H9 (cell line): ENCODE measurements around the gene GP1BA. TPM values are rescaled to one million over a fixed set of nuclear protein-coding genes. Genes with fewer than 3 reads are reported as not detected.

ENCODE experiments used
- DNase-seq: peaks from one replicate; pipeline ENCODE4 v3.0.0-alpha.2; 2017
- H2AFZ ChIP-seq: one replicate; pipeline ENCODE4 v1.6.1; 2013; ENCODE audit warnings: mild to moderate bottlenecking, low read length, control low read depth, moderate library complexity
- H2AK5ac ChIP-seq: 2 replicates; pipeline ENCODE4 v1.6.1; 2013; ENCODE audit warnings: low read length, control low read depth, mixed read lengths; ENCODE audit not compliant: insufficient read length
- H2BK120ac ChIP-seq: one replicate; pipeline ENCODE4 v1.6.1; 2013; ENCODE audit warnings: low read depth, mild to moderate bottlenecking, low read length, control low read depth, inconsistent platforms; ENCODE audit not compliant: poor library complexity, severe bottlenecking
- H2BK12ac ChIP-seq: 2 replicates; pipeline ENCODE4 v1.6.1; 2013; ENCODE audit warnings: low read length, control low read depth, mixed read lengths, low read depth; ENCODE audit not compliant: insufficient read length
- H2BK15ac ChIP-seq: 2 replicates; pipeline ENCODE4 v1.6.1; 2013; ENCODE audit warnings: low read depth, low read length, control low read depth
- H2BK20ac ChIP-seq: one replicate; pipeline ENCODE4 v1.6.1; 2013; ENCODE audit warnings: low read depth, mild to moderate bottlenecking, low read length, control low read depth, inconsistent platforms; ENCODE audit not compliant: poor library complexity, severe bottlenecking
- H2BK5ac ChIP-seq: 2 replicates; pipeline ENCODE4 v1.6.1; 2013; ENCODE audit warnings: low read length, control low read depth, mixed read lengths; ENCODE audit not compliant: insufficient read length
- H3K14ac ChIP-seq: 2 replicates; pipeline ENCODE4 v1.6.1; 2013; ENCODE audit warnings: low read length, control low read depth; ENCODE audit not compliant: insufficient read depth
- H3K18ac ChIP-seq: 2 replicates; pipeline ENCODE4 v1.6.1; 2013; ENCODE audit warnings: low read depth, mild to moderate bottlenecking, mixed read lengths, low read length, control low read depth; ENCODE audit not compliant: insufficient read length
- H3K23ac ChIP-seq: 2 replicates; pipeline ENCODE4 v1.6.1; 2013; ENCODE audit warnings: low read length, control low read depth, mixed read lengths, low read depth; ENCODE audit not compliant: insufficient read length
- H3K23me2 ChIP-seq: 2 replicates; pipeline ENCODE4 v1.6.1; 2013; ENCODE audit warnings: low read depth, mild to moderate bottlenecking, mixed read lengths, low read length, control low read depth; ENCODE audit not compliant: insufficient read length, poor library complexity, severe bottlenecking
- H3K27ac ChIP-seq: 2 replicates; pipeline ENCODE4 v1.5.1; 2013; ENCODE audit warnings: low read length, control low read depth, mixed read lengths, low read depth; ENCODE audit not compliant: insufficient read length
- H3K27me3 ChIP-seq: 2 replicates; pipeline ENCODE4 v1.6.1; 2013; ENCODE audit warnings: low read length, control low read depth, inconsistent platforms; ENCODE audit not compliant: insufficient read depth
- H3K4ac ChIP-seq: 2 replicates; pipeline ENCODE4 v1.6.1; 2013; ENCODE audit warnings: low read depth, mild to moderate bottlenecking, control low read depth, inconsistent platforms, low read length, moderate library complexity
- H3K4me1 ChIP-seq: 2 replicates; pipeline ENCODE4 v1.6.1; 2013; ENCODE audit warnings: low read length, control low read depth, inconsistent platforms; ENCODE audit not compliant: insufficient read depth
- H3K4me2 ChIP-seq: 2 replicates; pipeline ENCODE4 v1.6.1; 2013; ENCODE audit warnings: low read length, control low read depth, mixed read lengths; ENCODE audit not compliant: insufficient read length, insufficient read depth
- H3K56ac ChIP-seq: 2 replicates; pipeline ENCODE4 v1.6.1; 2013; ENCODE audit warnings: low read depth, mild to moderate bottlenecking, mixed read lengths, low read length, control low read depth; ENCODE audit not compliant: insufficient read length
- H3K79me1 ChIP-seq: 2 replicates; pipeline ENCODE4 v1.6.1; 2013; ENCODE audit warnings: low read depth, mild to moderate bottlenecking, moderate library complexity, low read length, control low read depth, inconsistent platforms; ENCODE audit not compliant: insufficient read depth, poor library complexity, severe bottlenecking
- H3K79me2 ChIP-seq: 2 replicates; pipeline ENCODE4 v1.6.1; 2013; ENCODE audit warnings: low read length, control low read depth, inconsistent platforms; ENCODE audit not compliant: insufficient read depth
- H3K9ac ChIP-seq: 2 replicates; pipeline ENCODE4 v1.6.1; 2013; ENCODE audit warnings: low read length, control low read depth, mixed read lengths; ENCODE audit not compliant: insufficient read length; ENCODE audit errors: extremely low read depth
- H3K9me3 ChIP-seq: one replicate; pipeline ENCODE4 v1.6.1; 2013; ENCODE audit warnings: low read depth, low read length, inconsistent platforms; ENCODE audit not compliant: control insufficient read depth
- H3T11ph ChIP-seq: one replicate; pipeline ENCODE4 v1.6.1; 2013; ENCODE audit warnings: mild to moderate bottlenecking, low read length, control low read depth, inconsistent platforms
- H4K20me1 ChIP-seq: one replicate; pipeline ENCODE4 v1.6.1; 2013; ENCODE audit not compliant: control insufficient read depth, insufficient read length, insufficient read depth
- H4K5ac ChIP-seq: 2 replicates; pipeline ENCODE4 v1.6.1; 2013; ENCODE audit warnings: low read depth, mild to moderate bottlenecking, mixed read lengths, low read length, control low read depth; ENCODE audit not compliant: insufficient read length
- H4K8ac ChIP-seq: replicated peaks from 2 replicates; pipeline ENCODE4 v1.6.1; 2013; ENCODE audit warnings: low read length, control low read depth, mixed read lengths, low read depth; ENCODE audit not compliant: insufficient read length
- H4K91ac ChIP-seq: 2 replicates; pipeline ENCODE4 v1.6.1; 2013; ENCODE audit warnings: low read depth, mild to moderate bottlenecking, moderate library complexity, mixed read lengths, low read length, control low read depth; ENCODE audit not compliant: insufficient read length
- H3K27ac Mint-ChIP-seq, 3 experiments: 2 replicates in 2 of 3; 3 replicates in 1 of 3; pipeline ENCODE4 v1.8.0; 2020 to 2021; ENCODE audit warnings: mixed read lengths in 3 of 3, mild to moderate bottlenecking in 1 of 3, moderate library complexity in 1 of 3
- H3K27me3 Mint-ChIP-seq: 2 replicates; pipeline ENCODE4 v1.8.0; 2021; ENCODE audit warnings: low read depth, mild to moderate bottlenecking, moderate library complexity, mixed read lengths
- H3K36me3 Mint-ChIP-seq, 3 experiments: 2 replicates in 2 of 3; 3 replicates in 1 of 3; pipeline ENCODE4 v1.8.0; 2020 to 2021; ENCODE audit warnings: low read depth in 3 of 3, mixed read lengths in 3 of 3; ENCODE audit not compliant: insufficient read depth in 1 of 3
- H3K4me1 Mint-ChIP-seq, 2 experiments: 2 replicates each; pipeline ENCODE4 v1.8.0; 2020; ENCODE audit warnings: mixed read lengths in 2 of 2
- H3K4me3 Mint-ChIP-seq, 2 experiments: 2 replicates in 1 of 2; 3 replicates in 1 of 2; pipeline ENCODE4 v1.8.0; 2020 to 2021; ENCODE audit warnings: mild to moderate bottlenecking in 2 of 2, mixed read lengths in 2 of 2, moderate library complexity in 1 of 2
- H3K9me3 Mint-ChIP-seq, 2 experiments: 2 replicates in 1 of 2; 3 replicates in 1 of 2; pipeline ENCODE4 v1.8.0; 2020; ENCODE audit warnings: mild to moderate bottlenecking in 2 of 2, mixed read lengths in 2 of 2, moderate library complexity in 1 of 2
- CTCF ChIP-seq: fragments of 200-600 bp; sonication (generic); conservative IDR thresholded peaks from 3 replicates; pipeline ENCODE4 v1.8.0; 2021; ENCODE audit warnings: antibody characterized with exemption, mild to moderate bottlenecking
- WGBS: extraction: QIAGEN DNeasy Blood & Tissue Kit; methylation state at CpG from one replicate; pipeline ENCODE4 v1.1.7; 2013; ENCODE audit warnings: missing lambda C conversion rate, low lambda C conversion rate, mixed read lengths; ENCODE audit not compliant: insufficient read length; ENCODE audit errors: extremely low coverage; 5-methylcytosine and 5-hydroxymethylcytosine counted together
- total RNA-seq: library from RNA; stranded (reverse); gene quantifications from 2 replicates; pipeline ENCODE4 v1.2.1, GENCODE V29; 2021

GP1BA gene
- total RNA-seq, 1 experiment from 2014 or later = not detected

GRCh38 chr17:4908301-4908700 lies 23.8 kb upstream of the GP1BA start:
- Histone ChIP-seq H3K27ac (no peak overlapping the region), H4K20me1 (no peaks in the 10 kb centered on the region), H3K79me2 (no peaks in the 10 kb centered on the region), H2BK12ac (no peak overlapping the region), H3K9me3 (no peaks in the 10 kb centered on the region), H3K4ac (no peak overlapping the region), H4K8ac (no peak overlapping the region), H3K18ac (no peak overlapping the region), H3K9ac (no peak overlapping the region), H3K23ac (no peak overlapping the region), H4K91ac (no peak overlapping the region), H2BK20ac (no peak overlapping the region), H3K56ac (no peak overlapping the region), H3K79me1 (no peaks in the 10 kb centered on the region), H3K27me3 (no peaks in the 10 kb centered on the region), H2AFZ (no peak overlapping the region), H3K4me2 (no peak overlapping the region), H3K4me1 (peaks cover 1% of the 10 kb centered on the region; the same call in 1 of the 2 replicates), H2BK15ac (no peak overlapping the region), H2AK5ac (no peak overlapping the region), H3T11ph (no peak overlapping the region), H3K23me2 (no peaks in the 10 kb centered on the region), H3K14ac (no peak overlapping the region), H4K5ac (no peak overlapping the region), H2BK5ac (no peak overlapping the region), H2BK120ac (no peak overlapping the region)
- Mint-ChIP-seq H3K4me3 (no peak overlapping the region), H3K4me1 (peaks cover 9 to 12% of the 10 kb centered on the region in 2 experiments), H3K27me3 (peaks cover 16% of the 10 kb centered on the region), H3K9me3 (no peaks in the 10 kb centered on the region), H3K36me3 (no peaks in the 10 kb centered on the region), H3K27ac (no peak overlapping the region)
- no peak for TF ChIP-seq CTCF
- WGBS = no CpG with 5 or more reads among the region's 10 CpGs
- peak; percentile 84 for DNase-seq
